Measurements from ENCODE around the gene LMBR1. TPM values are rescaled to one million over a fixed set of nuclear protein-coding genes. Genes with fewer than 3 reads are reported as not detected.
"Not testable (repeated sequence)": the region's sequence is repeated elsewhere in the genome, so short reads cannot be mapped to it uniquely, and the experiment has no call there.

LMBR1 gene
- total RNA-seq, 1 donor = 53.0 TPM

DNA sequence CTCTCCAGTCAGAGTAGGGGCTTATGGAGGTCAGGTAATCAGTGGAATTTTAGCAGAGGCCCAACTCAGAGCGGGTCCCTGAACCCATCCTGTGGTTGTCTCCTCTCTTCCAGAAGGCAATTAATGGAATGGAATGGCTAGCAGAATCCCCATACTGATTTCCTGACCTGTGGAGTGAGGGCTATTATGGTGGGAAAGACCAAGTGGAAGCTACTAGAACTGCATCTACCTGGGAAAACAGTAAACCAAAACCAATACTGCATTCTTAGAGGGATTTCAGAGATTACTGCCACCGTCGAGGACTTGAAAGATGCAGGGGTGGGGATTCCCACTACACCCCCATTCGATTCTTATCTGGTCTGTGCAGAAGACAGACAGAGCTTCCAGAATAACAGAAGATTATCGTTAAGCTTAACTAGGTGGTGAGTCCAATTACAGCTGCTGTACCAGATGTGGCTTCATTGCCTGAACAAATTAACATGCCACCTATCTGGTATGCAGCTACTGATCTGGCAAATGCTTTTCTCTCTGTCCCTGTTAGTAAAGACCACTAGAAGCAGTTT, 73.2 kb downstream of the LMBR1 start:
- Histone ChIP-seq H3K9me3 (ENCODE audit: low read depth, low read length) (no peaks in the 10 kb centered on the region), H3K4me3 (ENCODE audit: low read length) (no peak overlapping the region), H3K27me3 (ENCODE audit: insufficient read depth, low read length) (no peaks in the 10 kb centered on the region), H3K4me1 (ENCODE audit: insufficient read depth, low read length) (no peaks in the 10 kb centered on the region)

GRCh38 chr7:156818133-156818532, 74.8 kb downstream of the LMBR1 start:
- Histone ChIP-seq H3K9me3 (ENCODE audit: low read depth, low read length) (no peaks in the 10 kb centered on the region), H3K27me3 (ENCODE audit: insufficient read depth, low read length) (no peaks in the 10 kb centered on the region), H3K4me3 (ENCODE audit: low read length) (no peak overlapping the region), H3K4me1 (ENCODE audit: insufficient read depth, low read length) (no peaks in the 10 kb centered on the region)

DNA sequence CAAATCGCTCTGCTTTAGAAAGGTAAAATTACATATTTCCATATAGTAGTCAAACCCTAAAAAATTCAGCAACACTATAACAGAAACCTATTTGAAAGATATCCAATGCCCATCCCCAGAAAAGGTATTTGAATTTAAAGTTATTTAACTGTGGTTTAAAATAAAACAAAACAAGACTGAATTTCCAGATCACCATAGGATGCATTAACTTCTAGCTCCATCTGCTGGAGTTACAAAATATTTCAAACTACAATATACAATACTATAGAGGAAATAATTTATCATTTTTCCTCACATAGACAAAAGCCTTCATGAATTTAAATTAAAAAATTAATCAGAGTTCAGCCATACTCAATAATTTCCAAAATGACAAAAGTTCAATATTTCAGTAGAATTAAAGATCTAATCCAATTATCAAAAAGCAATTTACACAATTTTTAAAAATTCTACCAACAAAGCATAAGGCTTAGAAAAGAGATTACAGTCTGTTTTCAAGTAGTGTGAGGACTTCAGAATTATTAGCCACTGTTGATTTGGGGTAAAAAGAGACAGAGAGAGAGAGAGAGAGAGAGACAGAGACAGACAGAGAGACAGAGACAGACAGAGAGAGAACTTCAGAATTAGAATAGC, 75.9 kb downstream of the LMBR1 start:
- no peaks in the 10 kb centered on the region for H3K4me1 ChIP-seq (ENCODE audit: insufficient read depth, low read length)
- H3K27me3 ChIP-seq (ENCODE audit: insufficient read depth, low read length) = no peaks in the 10 kb centered on the region
- no peaks in the 10 kb centered on the region for H3K9me3 ChIP-seq (ENCODE audit: low read depth, low read length)
- H3K4me3 ChIP-seq (ENCODE audit: low read length) = no peak overlapping the region

- Histone ChIP-seq H3K4me3 (ENCODE audit: low read length) (no peak overlapping the region), H3K27me3 (ENCODE audit: insufficient read depth, low read length) (no peaks in the 10 kb centered on the region), H3K4me1 (ENCODE audit: insufficient read depth, low read length) (no peaks in the 10 kb centered on the region), H3K9me3 (ENCODE audit: low read depth, low read length) (no peaks in the 10 kb centered on the region)
These were observed 81.3 kb downstream of the LMBR1 start for GRCh38 chr7:156811706-156812105.

GRCh38 chr7:156803656-156804055, 89.3 kb downstream of the LMBR1 start:
- not testable (repeated sequence) for H3K4me1 ChIP-seq (ENCODE audit: insufficient read depth, low read length); H3K9me3 ChIP-seq (ENCODE audit: low read depth, low read length); H3K27me3 ChIP-seq (ENCODE audit: insufficient read depth, low read length); H3K4me3 ChIP-seq (ENCODE audit: low read length)

DNA sequence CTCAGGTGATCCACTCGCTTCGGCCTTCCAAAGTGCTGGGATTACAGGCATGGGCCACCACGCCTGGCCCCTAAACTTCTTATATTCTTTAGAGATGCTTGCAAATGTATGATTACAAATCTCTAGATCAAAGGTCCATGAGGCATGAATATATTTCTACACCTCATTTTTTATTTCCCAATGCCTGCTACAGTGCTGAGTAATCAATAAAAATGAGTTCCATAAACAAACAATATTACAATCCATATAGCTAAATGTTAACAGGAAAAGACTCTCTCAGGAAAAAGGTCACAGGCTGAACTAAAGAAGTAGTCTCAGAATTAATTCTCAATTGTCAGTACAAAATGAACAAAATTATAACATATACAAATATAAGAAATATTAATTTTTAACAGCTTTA, 90.8 kb downstream of the LMBR1 start:
- H3K27me3 ChIP-seq (ENCODE audit: insufficient read depth, low read length) = no peaks in the 10 kb centered on the region
- H3K4me3 ChIP-seq (ENCODE audit: low read length) = no peak overlapping the region
- no peaks in the 10 kb centered on the region for H3K4me1 ChIP-seq (ENCODE audit: insufficient read depth, low read length)
- H3K9me3 ChIP-seq (ENCODE audit: low read depth, low read length) = no peaks in the 10 kb centered on the region

DNA sequence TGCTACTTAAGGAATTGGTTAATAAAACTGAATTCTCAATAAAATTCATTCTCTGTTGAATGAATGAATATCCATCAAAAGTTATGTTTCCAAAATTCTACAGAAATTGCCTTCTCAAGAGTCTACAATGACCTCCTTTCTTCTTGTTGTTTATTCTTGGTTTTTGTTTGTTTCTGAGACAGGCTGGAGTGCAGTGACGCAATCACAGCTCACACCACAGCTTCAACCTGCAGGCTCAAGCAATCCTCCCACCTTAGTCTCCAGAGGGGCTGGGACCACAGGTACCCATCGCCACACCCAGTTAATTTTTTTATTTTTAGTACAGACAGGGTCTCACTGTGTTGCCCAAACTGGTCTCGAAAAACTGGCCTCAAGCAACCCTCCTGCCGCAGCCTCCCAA, 97.6 kb downstream of the LMBR1 start:
- Histone ChIP-seq H3K27me3 (ENCODE audit: insufficient read depth, low read length) (no peaks in the 10 kb centered on the region), H3K9me3 (ENCODE audit: low read depth, low read length) (no peaks in the 10 kb centered on the region), H3K4me1 (ENCODE audit: insufficient read depth, low read length) (no peaks in the 10 kb centered on the region), H3K4me3 (ENCODE audit: low read length) (no peak overlapping the region)

- no peak overlapping the region for H3K4me3 ChIP-seq (ENCODE audit: low read length)
- no peaks in the 10 kb centered on the region for H3K4me1 ChIP-seq (ENCODE audit: insufficient read depth, low read length)
- H3K27me3 ChIP-seq (ENCODE audit: insufficient read depth, low read length) = no peaks in the 10 kb centered on the region
- no peaks in the 10 kb centered on the region for H3K9me3 ChIP-seq (ENCODE audit: low read depth, low read length)
These were observed 99.6 kb downstream of the LMBR1 start for GRCh38 chr7:156793334-156793733.

DNA sequence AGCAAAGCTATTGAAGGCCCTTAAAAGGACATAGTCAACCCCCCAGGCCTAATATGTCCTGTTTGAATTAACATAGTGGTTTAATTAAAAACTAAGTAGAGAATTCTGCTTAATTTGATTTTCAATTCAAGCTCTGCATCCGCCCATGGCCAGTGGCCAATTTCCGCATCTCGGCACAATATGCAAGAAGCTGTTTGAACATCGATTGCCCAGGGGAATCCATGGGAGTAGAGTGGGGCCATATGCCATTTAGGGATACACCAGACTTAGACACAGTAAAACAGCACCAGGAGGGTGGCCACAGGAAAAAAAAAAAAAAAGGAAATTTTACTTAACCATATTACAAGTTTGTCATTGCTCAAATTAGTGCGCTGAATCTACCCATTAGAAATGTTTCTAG, 100.4 kb downstream of the LMBR1 start:
- Histone ChIP-seq H3K9me3 (ENCODE audit: low read depth, low read length) (no peaks in the 10 kb centered on the region), H3K4me1 (ENCODE audit: insufficient read depth, low read length) (no peaks in the 10 kb centered on the region), H3K27me3 (ENCODE audit: insufficient read depth, low read length) (no peaks in the 10 kb centered on the region), H3K4me3 (ENCODE audit: low read length) (no peak overlapping the region)

- Histone ChIP-seq H3K4me1 (ENCODE audit: insufficient read depth, low read length) (no peaks in the 10 kb centered on the region), H3K4me3 (ENCODE audit: low read length) (no peak overlapping the region), H3K27me3 (ENCODE audit: insufficient read depth, low read length) (no peaks in the 10 kb centered on the region), H3K9me3 (ENCODE audit: low read depth, low read length) (no peaks in the 10 kb centered on the region)
These were observed 101.7 kb downstream of the LMBR1 start for GRCh38 chr7:156791241-156791640.

DNA sequence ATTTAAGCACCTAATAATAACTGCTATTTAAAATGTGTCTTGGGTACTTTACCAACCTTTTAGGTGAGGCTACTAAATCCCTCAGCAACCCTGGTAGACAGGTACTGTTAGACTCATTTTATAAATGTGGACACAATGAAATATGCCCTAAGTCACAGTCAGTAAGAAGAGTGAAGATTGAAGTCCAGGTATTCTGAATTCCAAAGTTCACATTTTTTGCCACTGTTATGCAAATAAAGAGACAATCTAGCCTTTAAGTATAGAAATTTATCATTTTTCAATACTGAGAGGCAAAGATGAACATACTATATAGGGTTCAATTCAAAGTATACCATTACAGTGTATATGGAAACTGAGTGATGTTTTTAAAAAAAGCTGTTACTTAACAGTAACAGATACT, 102.7 kb downstream of the LMBR1 start:
- H3K27me3 ChIP-seq (ENCODE audit: insufficient read depth, low read length) = no peaks in the 10 kb centered on the region
- no peak overlapping the region for H3K4me3 ChIP-seq (ENCODE audit: low read length)
- H3K9me3 ChIP-seq (ENCODE audit: low read depth, low read length) = no peaks in the 10 kb centered on the region
- H3K4me1 ChIP-seq (ENCODE audit: insufficient read depth, low read length) = no peaks in the 10 kb centered on the region

DNA sequence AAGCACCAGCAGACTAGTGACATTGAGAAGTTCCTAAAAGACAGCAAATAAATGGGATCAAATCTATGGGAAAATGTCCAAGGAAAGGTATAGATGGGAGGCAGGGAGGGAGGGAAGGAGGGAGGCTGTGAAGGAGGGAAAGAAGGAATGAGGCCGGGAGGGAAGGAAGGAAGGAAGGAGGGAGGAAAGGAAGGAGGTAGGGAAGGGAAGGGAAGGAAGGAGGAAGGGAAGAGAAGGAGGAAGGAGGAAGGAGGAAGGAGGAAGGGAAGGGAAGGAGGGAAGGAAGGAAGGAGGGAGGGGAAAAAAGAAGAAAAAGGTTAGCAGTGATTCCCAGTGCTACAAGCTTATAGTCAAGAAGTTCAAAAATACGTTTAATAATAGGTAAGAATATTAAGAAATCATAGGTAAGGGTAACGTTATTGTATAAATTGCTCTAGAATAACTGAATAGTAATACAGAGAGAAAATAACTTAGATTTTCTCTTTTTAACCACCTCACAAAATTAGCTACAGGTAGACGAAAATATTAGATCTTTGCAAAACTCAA, 106.9 kb downstream of the LMBR1 start:
- no peaks in the 10 kb centered on the region for H3K4me1 ChIP-seq (ENCODE audit: insufficient read depth, low read length)
- H3K27me3 ChIP-seq (ENCODE audit: insufficient read depth, low read length) = no peaks in the 10 kb centered on the region
- H3K4me3 ChIP-seq (ENCODE audit: low read length) = no peak overlapping the region
- H3K9me3 ChIP-seq (ENCODE audit: low read depth, low read length) = no peaks in the 10 kb centered on the region

DNA sequence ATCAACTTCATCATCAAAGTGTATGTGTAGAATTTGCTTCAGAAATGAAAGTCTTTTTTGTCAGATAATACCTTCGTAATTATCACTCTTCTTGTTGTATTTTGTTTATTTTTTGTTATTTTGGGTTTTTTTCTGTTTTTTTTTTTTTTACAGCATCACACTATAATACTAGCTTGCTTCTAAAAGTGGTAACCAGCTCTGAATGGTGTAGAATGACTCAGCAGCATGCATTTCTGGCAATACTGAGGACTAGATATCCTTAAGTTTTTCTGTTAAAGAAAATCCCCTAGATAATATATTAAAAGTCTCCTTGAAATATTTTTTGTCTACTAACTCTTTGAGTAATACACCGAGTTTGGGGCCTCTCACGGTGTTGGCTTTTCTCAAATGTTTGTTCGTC, 109.1 kb downstream of the LMBR1 start:
- Histone ChIP-seq H3K9me3 (ENCODE audit: low read depth, low read length) (no peaks in the 10 kb centered on the region), H3K4me3 (ENCODE audit: low read length) (no peak overlapping the region), H3K27me3 (ENCODE audit: insufficient read depth, low read length) (no peaks in the 10 kb centered on the region), H3K4me1 (ENCODE audit: insufficient read depth, low read length) (peaks cover 3% of the 10 kb centered on the region)

DNA sequence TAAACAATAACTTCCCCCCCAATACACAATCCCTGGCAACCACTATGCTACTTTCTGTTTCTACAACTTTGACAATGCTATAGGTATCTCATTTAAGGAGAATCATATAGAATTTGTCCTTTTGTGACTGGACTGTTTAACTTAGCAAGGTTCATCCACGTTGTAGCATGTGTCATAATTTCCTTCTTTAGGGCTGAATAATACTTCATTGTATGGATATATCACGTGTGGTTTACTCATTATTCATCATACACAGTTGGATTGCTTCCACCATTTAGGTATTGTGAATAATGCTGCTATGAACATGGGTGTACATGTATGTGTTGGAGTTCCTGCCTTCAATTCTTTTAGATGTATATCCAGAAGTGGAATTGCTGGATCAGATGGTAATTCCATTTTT, 111.0 kb downstream of the LMBR1 start:
- Histone ChIP-seq H3K4me1 (ENCODE audit: insufficient read depth, low read length) (peaks cover 3% of the 10 kb centered on the region), H3K27me3 (ENCODE audit: insufficient read depth, low read length) (no peaks in the 10 kb centered on the region), H3K4me3 (ENCODE audit: low read length) (no peak overlapping the region), H3K9me3 (ENCODE audit: low read depth, low read length) (no peaks in the 10 kb centered on the region)

DNA sequence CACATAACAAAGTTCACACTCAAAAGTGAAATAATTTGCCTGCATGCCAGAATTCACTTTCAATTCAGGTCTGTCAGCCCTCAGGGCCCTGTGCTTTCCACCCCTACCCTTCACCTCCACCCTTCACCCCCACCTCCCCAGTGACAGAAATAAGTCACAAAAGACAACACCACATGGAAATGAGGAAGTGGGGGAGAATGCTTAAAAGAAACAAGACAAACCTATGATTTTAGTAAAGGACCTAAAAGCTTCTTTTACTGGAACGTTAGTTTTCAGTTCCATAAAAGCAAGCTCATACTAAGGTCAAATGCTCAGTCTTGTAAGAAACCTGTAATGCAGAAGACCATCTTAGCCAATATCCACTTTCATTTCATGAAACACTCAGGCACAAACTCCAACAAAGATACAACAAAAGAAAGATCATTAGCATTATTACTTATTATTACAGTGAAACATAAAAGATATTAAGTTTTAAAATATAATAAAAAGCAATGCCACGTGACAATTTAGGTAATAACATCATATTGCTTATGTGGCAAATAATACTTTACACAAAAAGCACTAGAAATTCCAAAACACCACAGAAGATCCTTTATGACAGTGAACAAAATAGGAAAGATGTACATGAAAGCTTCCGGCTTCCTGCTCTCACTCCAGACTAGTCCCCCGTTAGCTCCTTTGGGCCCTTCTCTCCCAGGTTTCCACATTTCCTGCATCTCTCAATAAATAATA, 112.1 kb downstream of the LMBR1 start:
- Histone ChIP-seq H3K4me1 (ENCODE audit: insufficient read depth, low read length) (peaks cover 3% of the 10 kb centered on the region), H3K4me3 (ENCODE audit: low read length) (no peak overlapping the region), H3K9me3 (ENCODE audit: low read depth, low read length) (no peaks in the 10 kb centered on the region), H3K27me3 (ENCODE audit: insufficient read depth, low read length) (no peaks in the 10 kb centered on the region)
